Lower leg skin (tissue), 3 donors: ENCODE measurements around the gene NUDT9.

ENCODE experiments used
- POLR2A ChIP-seq, 2 donors: fragments of 450-650 bp; IDR thresholded peaks; one replicate each; pipeline ENCODE4 v1.6.1; 2016 to 2017; ENCODE audit warnings: antibody characterized with exemption in 2 of 2, mild to moderate bottlenecking in 1 of 2, moderate library complexity in 1 of 2
- TF ChIP-seq, protein P1 (sequence below), 3 donors: fragments of 450-650 bp; IDR thresholded peaks; one replicate each; pipeline ENCODE4 v1.5.1; 2016; ENCODE audit warnings: antibody characterized with exemption in 3 of 3, mild to moderate bottlenecking in 3 of 3, moderate library complexity in 2 of 3

GRCh38 chr4:87430038-87430437 is 7.7 kb downstream of the NUDT9 start:
- TF ChIP-seq, protein P1, sequence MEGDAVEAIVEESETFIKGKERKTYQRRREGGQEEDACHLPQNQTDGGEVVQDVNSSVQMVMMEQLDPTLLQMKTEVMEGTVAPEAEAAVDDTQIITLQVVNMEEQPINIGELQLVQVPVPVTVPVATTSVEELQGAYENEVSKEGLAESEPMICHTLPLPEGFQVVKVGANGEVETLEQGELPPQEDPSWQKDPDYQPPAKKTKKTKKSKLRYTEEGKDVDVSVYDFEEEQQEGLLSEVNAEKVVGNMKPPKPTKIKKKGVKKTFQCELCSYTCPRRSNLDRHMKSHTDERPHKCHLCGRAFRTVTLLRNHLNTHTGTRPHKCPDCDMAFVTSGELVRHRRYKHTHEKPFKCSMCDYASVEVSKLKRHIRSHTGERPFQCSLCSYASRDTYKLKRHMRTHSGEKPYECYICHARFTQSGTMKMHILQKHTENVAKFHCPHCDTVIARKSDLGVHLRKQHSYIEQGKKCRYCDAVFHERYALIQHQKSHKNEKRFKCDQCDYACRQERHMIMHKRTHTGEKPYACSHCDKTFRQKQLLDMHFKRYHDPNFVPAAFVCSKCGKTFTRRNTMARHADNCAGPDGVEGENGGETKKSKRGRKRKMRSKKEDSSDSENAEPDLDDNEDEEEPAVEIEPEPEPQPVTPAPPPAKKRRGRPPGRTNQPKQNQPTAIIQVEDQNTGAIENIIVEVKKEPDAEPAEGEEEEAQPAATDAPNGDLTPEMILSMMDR (IDR thresholded peaks at IDR 0.05): no peak
- no peak for TF ChIP-seq POLR2A (IDR thresholded peaks at IDR 0.05)
